ENCODE results near the gene PTPRN2. TPM values are rescaled to one million over a fixed set of nuclear protein-coding genes. Genes with fewer than 3 reads are reported as not detected.

PTPRN2 gene
- total RNA-seq, 1 donor from 2014 or later, result 11.4 TPM

DNA sequence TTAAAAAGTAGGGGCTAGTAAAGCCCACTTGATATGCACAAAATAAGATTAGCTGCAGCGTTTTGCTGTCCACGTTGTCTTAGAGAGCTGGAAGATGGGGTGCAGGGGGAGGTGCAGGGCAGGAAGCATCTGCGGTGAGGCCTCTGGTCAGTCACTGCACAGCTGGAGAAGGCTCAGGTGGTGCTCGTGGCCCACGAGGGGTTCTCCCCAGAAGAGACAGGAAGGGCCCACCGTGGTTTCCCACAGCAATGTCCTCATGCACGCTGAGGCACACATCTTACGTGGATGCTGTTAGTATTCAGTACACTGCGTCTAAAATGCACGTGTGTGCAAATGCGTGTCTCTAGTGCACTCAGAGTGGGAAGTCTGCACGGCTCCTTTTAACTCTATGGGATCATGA, 582.1 kb downstream of the PTPRN2 start:
- Mint-ChIP-seq H3K36me3 (ENCODE audit: insufficient read depth) (no peaks in the 10 kb centered on the region), H3K27ac (no peak overlapping the region), H3K9me3 (ENCODE audit: low read depth) (no peaks in the 10 kb centered on the region), H3K27me3 (peaks cover 9% of the 10 kb centered on the region), H3K4me3 (ENCODE audit: low read depth) (no peak overlapping the region), H3K4me1 (ENCODE audit: low read depth) (peaks cover 14% of the 10 kb centered on the region)
- TF ChIP-seq, protein P1, sequence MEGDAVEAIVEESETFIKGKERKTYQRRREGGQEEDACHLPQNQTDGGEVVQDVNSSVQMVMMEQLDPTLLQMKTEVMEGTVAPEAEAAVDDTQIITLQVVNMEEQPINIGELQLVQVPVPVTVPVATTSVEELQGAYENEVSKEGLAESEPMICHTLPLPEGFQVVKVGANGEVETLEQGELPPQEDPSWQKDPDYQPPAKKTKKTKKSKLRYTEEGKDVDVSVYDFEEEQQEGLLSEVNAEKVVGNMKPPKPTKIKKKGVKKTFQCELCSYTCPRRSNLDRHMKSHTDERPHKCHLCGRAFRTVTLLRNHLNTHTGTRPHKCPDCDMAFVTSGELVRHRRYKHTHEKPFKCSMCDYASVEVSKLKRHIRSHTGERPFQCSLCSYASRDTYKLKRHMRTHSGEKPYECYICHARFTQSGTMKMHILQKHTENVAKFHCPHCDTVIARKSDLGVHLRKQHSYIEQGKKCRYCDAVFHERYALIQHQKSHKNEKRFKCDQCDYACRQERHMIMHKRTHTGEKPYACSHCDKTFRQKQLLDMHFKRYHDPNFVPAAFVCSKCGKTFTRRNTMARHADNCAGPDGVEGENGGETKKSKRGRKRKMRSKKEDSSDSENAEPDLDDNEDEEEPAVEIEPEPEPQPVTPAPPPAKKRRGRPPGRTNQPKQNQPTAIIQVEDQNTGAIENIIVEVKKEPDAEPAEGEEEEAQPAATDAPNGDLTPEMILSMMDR (IDR thresholded peaks at IDR 0.05; ENCODE audit: unreplicated experiment), result no peak
- no peak for DNase-seq (ENCODE audit: low spot score, unreplicated experiment)

DNA sequence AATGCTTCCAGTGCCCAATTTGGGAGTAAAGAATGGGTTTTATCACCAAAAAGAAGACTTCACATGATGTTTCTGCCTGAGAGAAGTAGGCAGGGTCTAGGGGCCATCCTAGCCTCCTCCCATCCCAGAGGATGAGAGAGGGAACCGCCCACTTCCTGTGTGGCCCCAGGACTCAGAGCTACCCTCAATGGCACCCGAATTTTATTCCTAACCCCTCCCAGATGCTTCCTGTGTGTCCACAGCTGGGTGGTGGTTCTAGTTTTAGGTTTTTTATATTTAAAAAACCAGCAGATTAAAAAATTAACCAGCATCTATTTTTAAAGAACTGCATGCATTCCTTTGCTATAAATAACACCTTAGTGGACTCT, 583.5 kb downstream of the PTPRN2 start:
- Mint-ChIP-seq H3K4me3 (ENCODE audit: low read depth) (no peak overlapping the region), H3K9me3 (ENCODE audit: low read depth) (no peaks in the 10 kb centered on the region), H3K27me3 (peaks cover 5% of the 10 kb centered on the region), H3K27ac (no peak overlapping the region), H3K36me3 (ENCODE audit: insufficient read depth) (no peaks in the 10 kb centered on the region), H3K4me1 (ENCODE audit: low read depth) (peaks cover 9% of the 10 kb centered on the region)
- DNase-seq (ENCODE audit: low spot score, unreplicated experiment), result no peak
- TF ChIP-seq, protein P1 (IDR thresholded peaks at IDR 0.05; ENCODE audit: unreplicated experiment), result no peak

DNA sequence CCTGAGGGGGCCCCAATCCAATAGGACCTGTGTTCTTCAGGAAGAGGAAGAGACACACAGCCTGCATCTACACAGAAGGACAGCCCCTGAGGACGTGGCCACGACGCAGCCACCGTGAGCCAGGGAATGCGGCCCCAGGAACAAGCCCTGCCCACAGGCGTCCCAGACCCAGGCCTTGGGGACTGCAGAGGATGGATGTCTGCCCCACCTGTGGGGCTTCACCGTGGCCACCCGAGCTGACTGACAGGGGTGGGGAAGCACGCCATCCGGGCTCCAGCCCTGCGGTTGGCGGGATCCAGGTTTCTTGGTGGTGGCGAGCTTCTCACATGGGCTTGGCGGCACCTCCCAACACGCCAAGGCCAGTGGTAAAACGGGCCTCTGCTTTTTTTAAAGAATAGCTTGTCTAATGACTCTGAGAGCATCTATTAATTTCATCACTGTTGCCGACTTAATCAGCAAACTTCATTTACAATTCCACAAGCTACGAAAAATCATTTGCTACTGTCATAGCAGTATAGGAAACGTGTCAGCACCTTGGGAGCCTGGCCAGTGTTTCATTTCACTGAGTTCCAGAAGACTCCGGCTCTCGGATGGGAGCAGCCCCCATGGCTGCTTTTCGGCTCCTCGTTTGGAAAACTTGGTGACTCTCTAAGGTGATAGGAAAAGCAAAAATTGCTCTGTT, 584.0 kb downstream of the PTPRN2 start:
- H3K4me3 Mint-ChIP-seq (ENCODE audit: low read depth), result no peak overlapping the region
- TF ChIP-seq, protein P1 (IDR thresholded peaks at IDR 0.05; ENCODE audit: unreplicated experiment), result no peak
- H3K27ac Mint-ChIP-seq, result no peak overlapping the region
- no peak for DNase-seq (ENCODE audit: low spot score, unreplicated experiment)
- H3K9me3 Mint-ChIP-seq (ENCODE audit: low read depth), result no peaks in the 10 kb centered on the region
- peaks cover 6% of the 10 kb centered on the region for H3K27me3 Mint-ChIP-seq
- no peaks in the 10 kb centered on the region for H3K36me3 Mint-ChIP-seq (ENCODE audit: insufficient read depth)
- peaks cover 4% of the 10 kb centered on the region for H3K4me1 Mint-ChIP-seq (ENCODE audit: low read depth)

DNA sequence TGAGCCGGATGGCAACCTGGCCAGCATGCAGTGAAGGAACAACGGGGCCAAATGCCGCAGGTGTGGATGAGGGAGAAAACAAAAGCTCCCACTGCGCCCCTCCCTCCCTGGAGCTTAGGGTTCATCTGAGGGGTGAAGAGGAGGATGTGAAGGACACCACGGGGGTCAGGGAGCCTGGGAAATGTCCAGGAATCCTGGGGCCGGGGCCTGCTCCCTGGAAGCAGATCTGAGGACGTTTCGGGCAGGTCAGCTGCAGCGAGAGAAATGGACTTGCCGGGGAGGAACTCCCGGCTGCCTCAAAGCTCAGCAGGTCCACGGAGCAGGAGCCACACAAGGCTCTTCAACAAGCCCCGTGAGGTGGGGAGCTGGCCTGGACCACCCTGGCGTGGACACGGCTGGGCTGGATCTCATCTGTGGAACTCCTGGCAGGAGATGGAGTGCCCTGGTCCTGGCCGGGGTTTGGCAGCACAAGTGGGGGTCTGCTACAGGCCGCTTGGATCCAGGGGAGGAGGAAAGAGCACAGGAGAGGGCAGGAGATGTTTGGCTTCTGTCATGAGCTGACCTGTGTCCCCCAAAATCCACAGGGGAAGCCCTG, 585.0 kb downstream of the PTPRN2 start:
- Mint-ChIP-seq H3K9me3 (ENCODE audit: low read depth) (no peaks in the 10 kb centered on the region), H3K4me1 (ENCODE audit: low read depth) (peaks cover 1% of the 10 kb centered on the region), H3K27ac (no peak overlapping the region)

DNA sequence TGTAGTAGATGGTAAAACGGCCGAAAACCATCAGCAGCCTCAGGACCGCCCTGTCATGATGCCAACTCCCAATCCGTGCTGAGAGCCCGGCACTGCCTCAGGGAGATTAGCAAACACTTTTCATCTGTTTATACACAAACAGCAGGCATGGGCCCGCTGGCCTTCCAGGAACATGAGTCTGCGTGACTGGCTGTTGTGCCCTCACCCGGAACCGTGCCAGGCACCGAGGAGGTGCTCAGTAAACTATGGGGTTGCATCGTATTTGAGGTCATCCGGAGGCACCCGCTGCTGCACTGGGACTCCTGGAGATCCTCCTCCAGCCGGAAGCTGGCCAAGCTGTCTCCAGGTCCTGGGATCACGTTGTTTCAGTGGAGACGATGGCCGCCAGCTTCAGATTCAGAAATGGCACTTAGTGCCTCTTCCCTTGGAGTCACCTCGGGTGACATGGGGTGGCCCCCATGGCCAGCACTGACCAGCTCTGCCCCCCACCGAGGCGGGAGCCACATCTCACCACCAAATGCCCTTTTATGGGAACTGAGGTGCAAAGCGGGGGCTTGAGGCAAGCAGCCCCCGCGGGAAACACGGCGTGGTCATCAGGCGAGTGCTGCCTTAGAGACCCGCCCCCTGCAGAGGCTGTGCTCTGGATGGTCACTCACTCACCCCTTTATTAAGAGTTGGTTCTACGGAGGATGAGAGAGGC, 585.9 kb downstream of the PTPRN2 start:
- H3K36me3 Mint-ChIP-seq (ENCODE audit: insufficient read depth), result no peaks in the 10 kb centered on the region
- H3K9me3 Mint-ChIP-seq (ENCODE audit: low read depth), result no peaks in the 10 kb centered on the region
- H3K4me3 Mint-ChIP-seq (ENCODE audit: low read depth), result no peak overlapping the region
- DNase-seq (ENCODE audit: low spot score, unreplicated experiment), result no peak
- H3K4me1 Mint-ChIP-seq (ENCODE audit: low read depth), result no peaks in the 10 kb centered on the region
- H3K27me3 Mint-ChIP-seq, result peaks cover 6% of the 10 kb centered on the region
- H3K27ac Mint-ChIP-seq, result no peak overlapping the region
- TF ChIP-seq, protein P1 (IDR thresholded peaks at IDR 0.05; ENCODE audit: unreplicated experiment), result no peak

More for the DNA sequence above, 585.0 kb downstream of the PTPRN2 start:
- TF ChIP-seq, protein P1 (IDR thresholded peaks at IDR 0.05; ENCODE audit: unreplicated experiment), result no peak
- peaks cover 6% of the 10 kb centered on the region for H3K27me3 Mint-ChIP-seq
- no peaks in the 10 kb centered on the region for H3K36me3 Mint-ChIP-seq (ENCODE audit: insufficient read depth)
- H3K4me3 Mint-ChIP-seq (ENCODE audit: low read depth), result no peak overlapping the region
- DNase-seq (ENCODE audit: low spot score, unreplicated experiment), result no peak
